ENCODE measurements around the gene NBEA.
A peak's percentile ranks its signal among the peaks of the same experiment; 100 is the strongest.

The NBEA gene

DNA sequence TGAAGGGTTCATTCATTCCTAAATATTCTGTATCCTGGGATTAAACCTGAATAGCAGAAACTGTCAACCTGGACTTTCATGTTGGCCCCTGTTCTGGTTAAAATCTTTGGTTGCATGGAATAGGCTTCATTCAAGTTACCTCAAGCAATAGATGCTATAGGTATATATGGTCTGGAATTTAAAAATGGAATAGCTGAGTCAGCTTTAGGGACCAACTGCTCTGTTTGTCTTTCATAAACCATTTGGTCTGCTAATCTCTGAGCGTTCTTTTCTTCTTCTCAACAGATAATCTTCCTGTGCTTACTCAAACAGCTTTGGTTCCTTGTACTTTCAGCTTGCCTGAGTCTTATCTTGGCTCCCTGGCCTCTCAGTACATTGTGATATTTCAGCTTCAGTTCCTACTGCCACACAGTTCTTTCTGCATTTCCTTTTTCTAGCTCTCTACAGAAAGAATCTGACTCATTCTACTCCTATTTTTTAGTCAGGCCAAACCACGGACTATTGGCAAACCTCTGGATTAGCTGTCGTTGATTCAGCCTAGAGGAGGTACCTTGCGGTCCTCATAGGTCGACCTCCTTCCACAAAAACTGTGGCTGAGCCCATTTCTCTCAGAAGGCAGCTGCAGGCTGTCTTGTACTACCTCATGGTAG, 570.3 kb downstream of the NBEA start:
- DNase-seq (ENCODE audit: low spot score), result no peak

- no peak for DNase-seq (ENCODE audit: low spot score)
Measured at GRCh38 chr13:35514061-35514477, 572.0 kb downstream of the NBEA start.

DNA sequence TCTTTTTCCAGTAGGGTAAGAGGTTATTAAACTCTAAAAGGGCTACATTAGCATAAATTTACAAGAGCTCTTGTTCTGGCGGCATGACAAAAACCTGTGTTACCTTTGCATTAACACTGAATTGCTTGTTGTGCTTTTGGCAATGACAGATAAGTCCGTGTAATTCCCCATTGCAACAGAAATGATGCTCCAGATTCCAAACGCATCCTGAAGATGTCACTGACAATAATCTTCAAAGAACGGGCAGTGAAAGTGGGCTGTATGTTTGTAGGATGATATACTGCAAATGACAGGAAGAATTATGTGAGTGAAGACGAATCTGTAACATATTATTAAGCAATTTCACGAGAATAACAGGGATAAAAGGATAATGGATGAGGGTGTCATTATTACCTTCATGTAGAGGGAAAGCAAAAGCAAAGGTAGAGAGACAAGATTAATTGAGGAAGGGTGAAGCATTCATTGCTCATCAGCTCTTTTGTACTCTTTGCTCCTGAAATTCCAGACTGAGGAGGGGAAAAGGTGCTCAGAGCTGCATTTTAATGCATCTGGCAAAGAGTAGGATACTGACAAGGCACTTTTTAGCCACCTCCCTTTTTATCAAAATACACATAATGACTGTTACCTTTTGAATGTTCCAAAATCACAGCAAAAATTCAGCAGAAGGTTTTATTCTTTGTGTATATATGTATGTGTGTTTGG, 572.9 kb downstream of the NBEA start:
- no peak for DNase-seq (ENCODE audit: low spot score)

GRCh38 chr13:35518337-35518946, 576.4 kb downstream of the NBEA start:
- no peak for DNase-seq (ENCODE audit: low spot score)

GRCh38 chr13:35524171-35524570, 582.1 kb downstream of the NBEA start:
- no peak for DNase-seq (ENCODE audit: low spot score)

GRCh38 chr13:35526577-35526976, 584.5 kb downstream of the NBEA start:
- DNase-seq (ENCODE audit: low spot score), result no peak

DNA sequence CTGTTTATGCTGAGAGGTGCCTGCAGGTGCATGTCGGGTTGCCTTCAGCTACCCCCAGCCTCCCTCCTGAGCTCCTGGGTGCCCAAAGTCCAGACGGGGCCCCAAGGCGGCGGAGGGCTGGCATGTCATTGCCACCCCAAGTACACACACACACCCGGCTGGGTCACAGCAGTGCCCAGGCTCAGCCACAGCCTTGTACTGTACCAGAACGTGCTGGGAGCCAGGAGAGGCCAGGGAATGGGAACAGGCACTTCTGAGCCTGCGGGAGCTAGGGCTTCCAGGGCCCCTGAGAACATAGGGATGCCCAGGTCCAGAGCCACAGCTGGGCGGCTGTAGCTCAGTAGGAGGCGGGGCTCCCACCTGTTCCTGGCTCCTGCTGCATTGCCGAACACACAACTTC, 585.4 kb downstream of the NBEA start:
- no peak for DNase-seq (ENCODE audit: low spot score)

DNA sequence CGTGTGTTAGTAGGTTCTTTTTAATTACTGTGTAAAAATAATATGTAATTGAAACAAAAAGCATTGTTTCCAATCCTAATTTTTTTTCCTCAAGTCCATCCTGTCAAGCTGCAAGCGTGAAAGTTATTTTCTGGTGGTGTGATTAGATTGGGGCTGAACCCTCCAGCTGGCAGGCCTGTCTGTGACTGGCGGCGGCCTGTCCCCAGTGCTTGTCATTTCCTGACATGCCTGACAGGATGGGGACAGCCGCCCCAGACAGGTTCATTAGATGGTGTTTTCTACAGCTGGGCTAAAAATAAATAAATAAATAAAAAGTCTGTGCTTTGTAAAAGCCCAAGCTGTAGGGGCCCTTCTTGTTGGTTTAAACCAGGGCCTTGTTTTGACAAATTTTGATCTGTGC, 588.1 kb downstream of the NBEA start:
- DNase-seq (ENCODE audit: low spot score), result no peak

- DNase-seq (ENCODE audit: low spot score), result no peak
Measured at GRCh38 chr13:35530581-35530980, 588.5 kb downstream of the NBEA start.

GRCh38 chr13:35531526-35531925, 589.5 kb downstream of the NBEA start:
- peak; percentile 14 for DNase-seq (ENCODE audit: low spot score)

- DNase-seq (ENCODE audit: low spot score), result no peak
Measured at GRCh38 chr13:35534343-35534742, 592.3 kb downstream of the NBEA start.

DNA sequence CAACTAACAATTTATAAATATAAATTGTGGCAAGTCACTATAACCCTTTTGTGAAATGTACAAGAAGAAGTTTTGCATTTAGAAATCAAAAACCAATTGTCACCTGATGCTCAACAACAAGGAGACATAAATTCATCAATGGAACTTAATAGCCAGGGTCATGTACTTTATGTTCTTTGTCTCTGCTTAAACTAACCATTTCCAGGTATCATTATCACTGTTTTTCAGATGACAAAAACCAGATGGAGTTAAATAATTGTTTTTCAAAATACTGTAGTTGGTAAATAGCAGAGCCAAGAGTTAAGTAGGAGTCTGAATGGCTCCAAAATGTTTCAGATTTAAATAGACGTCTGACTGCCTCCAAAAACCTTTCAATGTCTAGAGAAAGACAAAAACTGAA, 606.7 kb downstream of the NBEA start:
- DNase-seq (ENCODE audit: low spot score), result no peak

DNA sequence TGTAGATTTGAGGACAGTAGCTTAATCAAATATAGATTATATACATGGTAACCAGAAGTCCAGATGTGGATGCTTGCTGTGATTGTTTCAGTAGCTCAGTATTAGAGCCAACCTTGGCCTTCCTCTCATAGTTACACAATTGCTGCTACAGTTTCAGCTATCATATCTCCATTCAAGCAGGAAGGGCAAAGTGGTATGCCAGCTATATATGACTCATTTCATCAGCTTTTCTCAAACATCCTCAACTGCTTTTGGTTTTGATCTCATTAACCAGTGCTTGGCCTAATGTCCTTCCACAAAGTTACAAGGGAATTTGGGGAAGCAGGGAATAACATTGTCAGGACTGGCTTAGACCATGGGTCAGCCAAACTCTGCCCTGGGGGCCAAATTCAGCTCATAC, 607.4 kb downstream of the NBEA start:
- DNase-seq (ENCODE audit: low spot score), result no peak

GRCh38 chr13:35552172-35552844, 610.2 kb downstream of the NBEA start:
- no peak for DNase-seq (ENCODE audit: low spot score)

GRCh38 chr13:35554972-35555623, 613.0 kb downstream of the NBEA start:
- DNase-seq (ENCODE audit: low spot score), result no peak

GRCh38 chr13:35557475-35557874, 615.4 kb downstream of the NBEA start:
- DNase-seq (ENCODE audit: low spot score), result no peak

- no peak for DNase-seq (ENCODE audit: low spot score)
Measured at GRCh38 chr13:35561540-35561939, 619.5 kb downstream of the NBEA start.

DNA sequence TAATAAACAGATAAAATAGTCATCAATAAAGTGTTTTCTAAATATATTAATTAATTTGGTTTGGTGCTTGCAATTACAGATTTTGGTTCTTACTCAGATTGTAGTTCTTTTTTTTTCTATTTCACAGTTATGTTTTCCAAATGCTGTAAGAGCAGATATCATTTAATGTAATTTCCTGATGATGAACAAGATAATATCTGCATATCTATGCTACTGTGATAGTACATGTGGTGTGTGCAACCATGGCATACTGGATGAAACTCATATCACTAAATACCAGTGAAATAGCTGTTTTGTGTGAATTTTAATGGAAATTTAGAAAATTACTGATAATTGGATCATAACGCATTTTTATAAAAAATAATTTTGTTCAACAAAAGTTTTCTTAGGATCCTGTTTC, 623.2 kb downstream of the NBEA start:
- no peak for DNase-seq (ENCODE audit: low spot score)

- DNase-seq (ENCODE audit: low spot score), result no peak
Measured at GRCh38 chr13:35566340-35566739, 624.3 kb downstream of the NBEA start.

DNA sequence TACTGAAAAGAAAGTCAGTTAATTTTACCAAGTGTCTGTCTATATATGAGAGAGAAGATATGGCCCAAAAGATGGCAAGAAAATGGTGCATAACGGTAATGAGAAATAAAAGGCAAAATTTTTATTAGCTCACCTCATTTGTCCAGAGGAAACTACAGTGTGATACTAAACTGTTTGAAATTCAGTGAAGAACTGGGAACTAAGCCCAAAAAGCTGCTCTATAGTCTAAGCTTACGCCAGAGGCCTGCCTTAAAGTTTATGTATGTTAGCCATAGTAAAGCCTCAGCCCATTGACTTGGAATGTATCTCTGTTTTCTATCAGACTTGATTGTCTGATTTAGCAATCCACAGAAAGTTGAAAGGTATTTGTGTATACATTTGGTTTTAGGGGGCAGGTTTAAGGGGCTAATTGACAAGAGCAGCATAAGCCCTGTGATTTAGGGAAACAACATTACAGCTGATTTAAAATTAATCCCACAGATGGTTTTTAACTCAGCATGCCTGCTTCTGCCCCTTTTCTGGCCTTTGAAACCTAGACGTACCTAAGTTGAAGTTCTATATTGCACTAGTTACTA, 625.4 kb downstream of the NBEA start:
- no peak for DNase-seq (ENCODE audit: low spot score)

DNA sequence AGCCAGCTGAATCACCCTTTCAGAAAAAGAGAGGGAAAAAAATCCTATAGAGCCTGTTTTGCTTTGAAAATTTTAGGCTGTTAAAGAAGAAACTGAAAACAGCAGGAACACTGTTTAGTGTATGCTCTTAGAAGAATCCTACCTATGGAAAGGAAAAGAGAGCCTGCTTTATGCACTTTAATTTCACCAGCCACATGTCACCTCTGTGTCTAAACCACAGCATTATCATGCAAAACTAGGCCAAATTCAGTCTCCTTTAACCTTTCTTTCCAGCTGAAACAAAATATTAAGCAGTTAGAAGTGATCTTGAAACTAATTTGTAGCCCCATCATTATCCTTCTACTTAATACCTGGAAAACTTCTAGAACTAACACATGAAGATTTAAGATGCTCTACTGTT, 631.6 kb downstream of the NBEA start:
- DNase-seq (ENCODE audit: low spot score), result no peak

DNA sequence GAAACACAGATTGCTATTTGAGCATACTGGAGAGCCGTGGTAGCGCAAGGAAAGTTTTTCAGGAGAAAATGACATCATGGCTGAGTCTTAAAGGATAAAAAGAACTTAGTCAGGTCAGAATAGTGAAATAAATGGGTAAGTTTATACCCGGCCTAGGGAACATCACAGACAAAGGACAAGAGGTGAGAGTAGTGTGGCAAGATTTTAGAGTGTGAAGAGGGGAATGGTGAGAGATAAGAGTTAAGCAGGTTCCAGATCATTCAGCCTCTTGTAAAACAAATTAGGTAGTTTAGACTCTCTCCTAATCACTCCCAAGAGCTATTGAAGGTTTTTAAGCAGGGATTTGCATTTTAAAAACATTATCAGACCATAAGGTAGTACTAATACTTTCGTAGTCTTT, 650.4 kb downstream of the NBEA start:
- DNase-seq (ENCODE audit: low spot score), result no peak

All from Ammon's horn (tissue), 1 donor.